Measurements from ENCODE around the gene EIF4G3. TPM values are rescaled to one million over a fixed set of nuclear protein-coding genes. Genes with fewer than 3 reads are reported as not detected.

EIF4G3 gene
- total and polyA plus RNA-seq, 2 donors (not counting 1 experiment from before 2014, with no cell fraction given) = 53.5 to 67.0 TPM

- peak; percentile 45 to 74 for DNase-seq (ENCODE audit: low read depth in 2 of 2)
- no peak overlapping the region for H3K27ac ChIP-seq (ENCODE audit: insufficient read depth, low read length)
Observed at GRCh38 chr1:20885121-20885520, 291.6 kb downstream of the EIF4G3 start.

GRCh38 chr1:20884513-20884912, 292.2 kb downstream of the EIF4G3 start:
- Histone ChIP-seq H3K4me1 (ENCODE audit: control insufficient read depth, extremely low read depth, insufficient read depth, low read length) (no peaks in the 10 kb centered on the region), H3K27ac (ENCODE audit: insufficient read depth, low read length) (no peak overlapping the region), H3K9me3 (ENCODE audit: control insufficient read depth, insufficient read depth, low read depth, low read length) (no peaks in the 10 kb centered on the region)

More at GRCh38 chr1:20885121-20885520, 291.6 kb downstream of the EIF4G3 start:
- Histone ChIP-seq H3K79me2 (ENCODE audit: control insufficient read depth, insufficient read depth, low read length) (no peaks in the 10 kb centered on the region), H3K9me3 (ENCODE audit: control insufficient read depth, insufficient read depth, low read depth, low read length) (no peaks in the 10 kb centered on the region), H3K36me3 (ENCODE audit: control insufficient read depth, insufficient read depth, low read length) (no peaks in the 10 kb centered on the region), H3K9ac (ENCODE audit: insufficient read depth, low read length) (no peak overlapping the region), H3K4me2 (ENCODE audit: extremely low read depth, insufficient read depth, low read length) (no peak overlapping the region), H4K20me1 (ENCODE audit: control insufficient read depth, extremely low read depth, insufficient read depth, low read length) (no peaks in the 10 kb centered on the region), H2AFZ (ENCODE audit: low read length) (no peak overlapping the region), H3K4me1 (ENCODE audit: control insufficient read depth, extremely low read depth, insufficient read depth, low read length) (no peaks in the 10 kb centered on the region), H3K27me3 (ENCODE audit: control insufficient read depth, insufficient read depth, low read length) (no peaks in the 10 kb centered on the region), H3K4me3 (replicated peaks in 1 of 4; ENCODE audit: control extremely low read depth in 1 of 4, insufficient read depth in 1 of 4, low read depth in 3 of 4, low read length in 4 of 4) (no peak overlapping the region)
- TF ChIP-seq EZH2 (IDR thresholded peaks at IDR 0.05; ENCODE audit: low read length, missing control alignments) = no peak
- TF ChIP-seq, protein P1, sequence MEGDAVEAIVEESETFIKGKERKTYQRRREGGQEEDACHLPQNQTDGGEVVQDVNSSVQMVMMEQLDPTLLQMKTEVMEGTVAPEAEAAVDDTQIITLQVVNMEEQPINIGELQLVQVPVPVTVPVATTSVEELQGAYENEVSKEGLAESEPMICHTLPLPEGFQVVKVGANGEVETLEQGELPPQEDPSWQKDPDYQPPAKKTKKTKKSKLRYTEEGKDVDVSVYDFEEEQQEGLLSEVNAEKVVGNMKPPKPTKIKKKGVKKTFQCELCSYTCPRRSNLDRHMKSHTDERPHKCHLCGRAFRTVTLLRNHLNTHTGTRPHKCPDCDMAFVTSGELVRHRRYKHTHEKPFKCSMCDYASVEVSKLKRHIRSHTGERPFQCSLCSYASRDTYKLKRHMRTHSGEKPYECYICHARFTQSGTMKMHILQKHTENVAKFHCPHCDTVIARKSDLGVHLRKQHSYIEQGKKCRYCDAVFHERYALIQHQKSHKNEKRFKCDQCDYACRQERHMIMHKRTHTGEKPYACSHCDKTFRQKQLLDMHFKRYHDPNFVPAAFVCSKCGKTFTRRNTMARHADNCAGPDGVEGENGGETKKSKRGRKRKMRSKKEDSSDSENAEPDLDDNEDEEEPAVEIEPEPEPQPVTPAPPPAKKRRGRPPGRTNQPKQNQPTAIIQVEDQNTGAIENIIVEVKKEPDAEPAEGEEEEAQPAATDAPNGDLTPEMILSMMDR (conservative IDR thresholded peaks at IDR 0.05 in 1 of 2, IDR thresholded peaks at IDR 0.05 in 1 of 2; ENCODE audit: low read depth in 1 of 2, low read length in 2 of 2) = peak in 1 of 2 donors; percentile 24

DNA sequence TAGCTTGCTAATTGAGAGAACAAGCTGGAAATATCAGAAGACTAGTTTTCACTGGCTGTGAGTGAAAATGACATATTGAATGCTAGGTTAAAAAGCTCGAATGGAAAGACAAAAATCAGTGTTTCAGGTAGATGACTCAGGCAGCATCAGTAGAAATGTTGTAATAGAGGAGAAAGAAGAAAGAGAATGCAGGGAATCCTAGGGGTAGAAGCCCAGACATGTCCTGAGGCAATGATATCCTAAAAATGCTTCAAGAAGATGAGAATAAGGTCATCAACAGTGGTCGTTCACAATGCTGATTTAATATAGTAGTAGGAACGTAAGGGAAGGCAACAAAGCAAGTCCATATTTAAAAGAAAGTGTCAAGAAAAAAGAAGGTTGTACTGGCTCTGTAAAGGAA, 292.9 kb downstream of the EIF4G3 start:
- no peak overlapping the region for H3K27ac ChIP-seq (ENCODE audit: insufficient read depth, low read length)
- TF ChIP-seq, protein P1 (conservative IDR thresholded peaks at IDR 0.05 in 1 of 2, IDR thresholded peaks at IDR 0.05 in 1 of 2; ENCODE audit: low read depth in 1 of 2, low read length in 2 of 2) = no peak
- TF ChIP-seq EZH2 (IDR thresholded peaks at IDR 0.05; ENCODE audit: low read length, missing control alignments) = no peak

More at GRCh38 chr1:20884513-20884912, 292.2 kb downstream of the EIF4G3 start:
- peak in 1 of 2 donors; percentile 42 for DNase-seq (ENCODE audit: low read depth in 2 of 2)
- no peaks in the 10 kb centered on the region for H4K20me1 ChIP-seq (ENCODE audit: control insufficient read depth, extremely low read depth, insufficient read depth, low read length)
- no peak overlapping the region for H3K9ac ChIP-seq (ENCODE audit: insufficient read depth, low read length)
- no peak overlapping the region for H3K4me2 ChIP-seq (ENCODE audit: extremely low read depth, insufficient read depth, low read length)
- H2AFZ ChIP-seq (ENCODE audit: low read length) = no peak overlapping the region
- no peak overlapping the region for H3K4me3 ChIP-seq (replicated peaks in 1 of 4; ENCODE audit: control extremely low read depth in 1 of 4, insufficient read depth in 1 of 4, low read depth in 3 of 4, low read length in 4 of 4)
- no peak for TF ChIP-seq EZH2 (IDR thresholded peaks at IDR 0.05; ENCODE audit: low read length, missing control alignments)
- TF ChIP-seq, protein P1 (conservative IDR thresholded peaks at IDR 0.05 in 1 of 2, IDR thresholded peaks at IDR 0.05 in 1 of 2; ENCODE audit: low read depth in 1 of 2, low read length in 2 of 2) = no peak
- no peaks in the 10 kb centered on the region for H3K36me3 ChIP-seq (ENCODE audit: control insufficient read depth, insufficient read depth, low read length)
- no peaks in the 10 kb centered on the region for H3K27me3 ChIP-seq (ENCODE audit: control insufficient read depth, insufficient read depth, low read length)
- H3K79me2 ChIP-seq (ENCODE audit: control insufficient read depth, insufficient read depth, low read length) = no peaks in the 10 kb centered on the region

More for the DNA sequence above, 292.9 kb downstream of the EIF4G3 start:
- Histone ChIP-seq H3K4me3 (replicated peaks in 1 of 4; ENCODE audit: control extremely low read depth in 1 of 4, insufficient read depth in 1 of 4, low read depth in 3 of 4, low read length in 4 of 4) (no peak overlapping the region), H3K27me3 (ENCODE audit: control insufficient read depth, insufficient read depth, low read length) (no peaks in the 10 kb centered on the region), H3K36me3 (ENCODE audit: control insufficient read depth, insufficient read depth, low read length) (no peaks in the 10 kb centered on the region), H2AFZ (ENCODE audit: low read length) (no peak overlapping the region), H3K4me2 (ENCODE audit: extremely low read depth, insufficient read depth, low read length) (no peak overlapping the region), H3K4me1 (ENCODE audit: control insufficient read depth, extremely low read depth, insufficient read depth, low read length) (no peaks in the 10 kb centered on the region), H3K79me2 (ENCODE audit: control insufficient read depth, insufficient read depth, low read length) (no peaks in the 10 kb centered on the region), H3K9me3 (ENCODE audit: control insufficient read depth, insufficient read depth, low read depth, low read length) (no peaks in the 10 kb centered on the region), H3K9ac (ENCODE audit: insufficient read depth, low read length) (no peak overlapping the region), H4K20me1 (ENCODE audit: control insufficient read depth, extremely low read depth, insufficient read depth, low read length) (no peaks in the 10 kb centered on the region)
- peak; percentile 6 to 34 for DNase-seq (ENCODE audit: low read depth in 2 of 2)
